Ovary (tissue), 9 donors: Measurements from ENCODE around the gene ARMC10. TPM values are rescaled to one million over a fixed set of nuclear protein-coding genes. Genes with fewer than 3 reads are reported as not detected.

ENCODE experiments used
- DNase-seq, 5 donors: peaks; one replicate each; pipeline ENCODE4 v3.0.0-alpha.2; 2019 to 2020
- H3K27ac ChIP-seq, 2 donors: fragments of 200-600 bp; one replicate each; pipeline versions ENCODE4 v1.5.1 to v1.8.0; 2019 to 2022
- H3K27me3 ChIP-seq: fragments of 200-600 bp; one replicate; pipeline ENCODE4 v1.8.0; 2022
- H3K36me3 ChIP-seq: fragments of 200-600 bp; sonication (generic); one replicate; pipeline ENCODE4 v1.5.1; 2019
- H3K4me1 ChIP-seq: one replicate; pipeline ENCODE4 v1.8.1; 2013; ENCODE audit warnings: mild to moderate bottlenecking, moderate library complexity; ENCODE audit not compliant: insufficient read depth
- H3K4me3 ChIP-seq: fragments of 200-600 bp; sonication (generic); one replicate; pipeline ENCODE4 v1.5.1; 2017
- H3K9me3 ChIP-seq, 2 donors: fragments of 200-600 bp in 1 of 2; sonication (generic) in 1 of 2; one replicate each; pipeline versions ENCODE4 v1.5.1 to v1.8.1; 2013 to 2019; ENCODE audit warnings: mild to moderate bottlenecking in 1 of 2, moderate library complexity in 1 of 2
- EP300 ChIP-seq: sonication (generic); formaldehyde crosslinking; IDR thresholded peaks from one replicate; pipeline ENCODE4 v1.6.1; 2017; ENCODE audit warnings: antibody characterized with exemption
- POLR2A ChIP-seq: fragments of 450-650 bp; IDR thresholded peaks from one replicate; pipeline ENCODE4 v1.6.1; 2017; ENCODE audit warnings: antibody characterized with exemption, mild to moderate bottlenecking, moderate library complexity
- WGBS, 3 donors: extraction: QIAGEN DNeasy Blood & Tissue Kit in 1 of 3; methylation state at CpG; one replicate each; pipeline versions ENCODE4 v1.1.5 to v1.1.7; 2013 to 2017; 5-methylcytosine and 5-hydroxymethylcytosine counted together
- intact Hi-C, 4 donors: fragments of 100-400 bp; cut with DNase I; formaldehyde crosslinking; loops; one replicate each; pipeline versions ENCODE4 v1.11.0 to v1.15.1; 2022 to 2023
- polyA plus RNA-seq, 2 donors: library from polyadenylated mRNA; stranded (reverse); fragments of 200-250 nt in 1 of 2; fragments of 350-450 nt in 1 of 2; fragmentation: Illumina TruSeq in 1 of 2; extraction: RNeasy Lipid Tissue Mini Kit (QIAGEN cat#74804) in 1 of 2; gene quantifications; one replicate each; pipeline ENCODE4 v1.2.3, GENCODE V29; 2013 to 2014
- total RNA-seq, 7 donors: library from RNA; depleted of rRNA in 2 of 7; stranded (reverse); fragments of >200 nt in 2 of 7; fragmentation: NEBNext Ultra II Directional in 3 of 7; extraction: Animal tissue kit (Norgen Biotek cat#: 25700) in 3 of 7; gene quantifications; one replicate each; pipeline versions ENCODE4 v1.1.0 to v1.2.4, GENCODE V29; 2016 to 2023
- TF ChIP-seq, protein P1 (sequence below), 3 donors: fragments of 450-650 bp in 2 of 3; fragments of 200-600 bp in 1 of 3; IDR thresholded peaks; one replicate each; pipeline versions ENCODE4 v1.5.1 to v1.8.0; 2016 to 2022; ENCODE audit warnings: antibody characterized with exemption in 3 of 3, mild to moderate bottlenecking in 1 of 3
- donor health status: DM: no; HTN: no; CAD: no; lungs with moderate emphysema.
- donor health status: DM: no; HTN: no; CAD: no.
- donor health status: Bipolar disorder and iron deficiency.
- donor health status: DM: yes; HTN: yes; CAD: no.
- donor health status: DM: no; HTN: no; CAD: no.
- donor health status: DM: yes; HTN: yes; CAD: no.

The ARMC10 gene
- total and polyA plus RNA-seq, 9 donors, result 23.6 to 54.0 (median 48.3) TPM

DNA sequence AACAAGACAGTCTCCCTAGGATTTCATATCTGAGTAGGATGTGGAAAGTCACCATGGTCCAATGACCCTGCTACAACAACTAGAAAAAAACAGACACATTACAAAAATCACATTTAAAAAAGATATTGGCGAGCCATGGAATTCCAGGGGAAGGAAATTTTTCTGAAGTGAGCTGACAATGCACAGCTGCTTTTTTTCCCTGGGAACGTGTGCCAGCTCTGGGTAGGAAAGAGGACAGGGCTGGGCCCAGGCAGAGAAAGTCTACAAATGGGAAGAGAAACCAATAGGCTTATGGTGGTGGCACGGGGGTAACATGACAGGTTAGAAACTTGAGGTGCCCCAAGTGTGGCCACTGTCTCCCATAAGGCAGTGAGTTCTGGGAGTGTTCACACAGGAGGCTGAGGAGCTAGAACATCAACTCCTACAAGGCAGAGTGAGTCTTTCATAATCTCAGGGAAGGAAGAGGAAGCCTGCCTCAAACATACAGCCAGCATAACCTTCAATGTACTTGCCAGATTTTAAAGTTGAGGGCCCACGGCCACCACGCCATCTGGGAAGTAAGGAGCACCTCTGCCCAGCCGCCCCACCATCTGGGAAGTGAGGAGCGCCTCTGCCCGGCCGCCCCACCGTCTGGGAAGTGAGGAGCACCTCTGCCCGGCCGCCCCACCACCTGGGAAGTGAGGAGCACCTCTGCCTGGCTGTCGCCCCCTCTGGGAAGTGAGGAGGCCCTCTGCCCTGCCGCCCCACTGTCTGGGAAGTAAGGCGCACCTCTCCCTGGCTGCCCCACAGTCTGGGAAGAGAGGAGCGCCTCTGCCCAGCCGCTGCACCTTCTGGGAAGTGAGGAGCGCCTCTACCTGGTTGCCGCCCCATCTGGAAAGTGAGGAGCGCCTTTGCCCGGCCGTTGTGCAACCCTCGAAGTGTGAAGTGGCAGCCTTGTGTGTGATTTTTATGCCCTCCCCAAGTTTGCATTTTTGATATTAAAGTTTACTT is 6.2 kb upstream of the ARMC10 start:
- TF ChIP-seq POLR2A, result no peak
- TF ChIP-seq, protein P1, sequence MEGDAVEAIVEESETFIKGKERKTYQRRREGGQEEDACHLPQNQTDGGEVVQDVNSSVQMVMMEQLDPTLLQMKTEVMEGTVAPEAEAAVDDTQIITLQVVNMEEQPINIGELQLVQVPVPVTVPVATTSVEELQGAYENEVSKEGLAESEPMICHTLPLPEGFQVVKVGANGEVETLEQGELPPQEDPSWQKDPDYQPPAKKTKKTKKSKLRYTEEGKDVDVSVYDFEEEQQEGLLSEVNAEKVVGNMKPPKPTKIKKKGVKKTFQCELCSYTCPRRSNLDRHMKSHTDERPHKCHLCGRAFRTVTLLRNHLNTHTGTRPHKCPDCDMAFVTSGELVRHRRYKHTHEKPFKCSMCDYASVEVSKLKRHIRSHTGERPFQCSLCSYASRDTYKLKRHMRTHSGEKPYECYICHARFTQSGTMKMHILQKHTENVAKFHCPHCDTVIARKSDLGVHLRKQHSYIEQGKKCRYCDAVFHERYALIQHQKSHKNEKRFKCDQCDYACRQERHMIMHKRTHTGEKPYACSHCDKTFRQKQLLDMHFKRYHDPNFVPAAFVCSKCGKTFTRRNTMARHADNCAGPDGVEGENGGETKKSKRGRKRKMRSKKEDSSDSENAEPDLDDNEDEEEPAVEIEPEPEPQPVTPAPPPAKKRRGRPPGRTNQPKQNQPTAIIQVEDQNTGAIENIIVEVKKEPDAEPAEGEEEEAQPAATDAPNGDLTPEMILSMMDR (IDR thresholded peaks at IDR 0.05), result no peak
- no peak for TF ChIP-seq EP300
- H3K4me3 ChIP-seq, result no peak overlapping the region
- no peak for DNase-seq
- no peaks in the 10 kb centered on the region for H3K9me3 ChIP-seq
- intact Hi-C loops, result loop anchor here in 1 of 4 donors (10.0 kb wide), 1 partner anchor 304 kb away; no protein-coding TSS in a partner anchor
- no peaks in the 10 kb centered on the region for H3K27me3 ChIP-seq
- H3K36me3 ChIP-seq, result no peaks in the 10 kb centered on the region
- no peak overlapping the region for H3K27ac ChIP-seq
- 90 to 93% (median 92%) methylated on average over 23 of the region's 23 CpGs for WGBS, 3 donors
- H3K4me1 ChIP-seq, result no peaks in the 10 kb centered on the region

DNA sequence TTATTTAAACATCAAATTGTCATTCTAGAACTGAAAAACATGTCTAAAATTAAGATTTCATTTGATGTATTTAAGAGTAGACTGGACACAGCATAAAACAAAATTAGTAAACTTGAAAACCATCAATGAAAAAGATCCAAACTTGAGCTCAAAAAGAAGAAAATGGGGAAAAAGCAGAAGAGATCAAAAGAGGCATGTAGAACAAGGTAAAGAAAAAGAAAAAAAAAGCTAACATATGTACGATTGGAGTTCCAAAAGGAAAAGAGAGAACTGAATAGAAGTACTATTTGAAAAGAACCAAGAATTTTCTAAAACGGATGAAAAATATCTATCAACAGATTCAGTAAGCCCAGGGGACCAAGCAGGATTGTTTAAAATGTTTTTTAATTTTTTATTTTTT is 3.9 kb upstream of the ARMC10 start:
- no peak overlapping the region for H3K4me3 ChIP-seq
- TF ChIP-seq EP300 (no peak), POLR2A (no peak)
- TF ChIP-seq, protein P1 (IDR thresholded peaks at IDR 0.05), result no peak
- no peaks in the 10 kb centered on the region for H3K27me3 ChIP-seq
- WGBS, 3 donors, result 86 to 96% (median 90%) methylated on average over 2 of the region's 2 CpGs
- intact Hi-C loops, result loop anchor here in 1 of 4 donors (10.0 kb wide), 1 partner anchor 74 kb away; the partner anchor contains the start of gene NAPEPLD
- no peaks in the 10 kb centered on the region for H3K36me3 ChIP-seq
- no peaks in the 10 kb centered on the region for H3K9me3 ChIP-seq
- no peak for DNase-seq
- H3K27ac ChIP-seq, result no peak overlapping the region
- H3K4me1 ChIP-seq, result peaks cover 1% of the 10 kb centered on the region

DNA sequence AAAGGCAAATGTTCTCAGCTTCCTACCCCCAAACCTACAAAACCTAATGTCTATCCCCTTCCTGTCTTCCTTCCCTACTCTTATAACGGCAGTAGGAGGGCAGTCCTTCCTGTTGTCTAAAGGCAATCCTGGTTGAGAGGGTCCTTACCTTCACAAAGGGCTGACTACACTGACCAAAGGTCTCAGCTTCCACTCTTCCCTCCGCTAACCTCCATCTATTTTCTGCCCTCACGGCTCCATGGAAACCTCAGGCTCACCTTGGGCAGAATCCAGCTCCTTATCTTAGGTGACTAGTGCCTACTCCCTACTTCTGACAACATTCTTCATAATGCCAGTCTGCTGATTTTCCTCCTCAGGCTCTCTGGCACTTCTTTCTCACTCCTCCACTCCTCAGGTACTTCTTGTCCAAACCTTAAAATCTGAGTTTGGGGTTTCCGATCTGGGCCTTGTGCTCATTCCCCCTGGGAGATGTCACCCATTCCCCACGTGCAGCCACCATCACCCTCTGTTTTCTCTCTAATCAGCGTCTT is 886 bp upstream of the ARMC10 start:
- peak overlapping the region; percentile 50 to 88 for H3K27ac ChIP-seq
- intact Hi-C loops, result loop anchor here in 1 of 4 donors (10.0 kb wide), 1 partner anchor 71 kb away; the partner anchor contains the start of gene NAPEPLD
- H3K36me3 ChIP-seq, result no peaks in the 10 kb centered on the region
- DNase-seq, result peak in 1 of 5 donors; percentile 24
- no peaks in the 10 kb centered on the region for H3K27me3 ChIP-seq
- TF ChIP-seq, protein P1 (IDR thresholded peaks at IDR 0.05), result no peak
- TF ChIP-seq EP300, result no peak
- no peak for TF ChIP-seq POLR2A
- peaks cover 6% of the 10 kb centered on the region for H3K4me1 ChIP-seq
- 5 to 9% (median 7%) methylated on average over 6 of the region's 6 CpGs for WGBS, 3 donors
- peak overlapping the region; percentile 81 for H3K4me3 ChIP-seq
- no peaks in the 10 kb centered on the region for H3K9me3 ChIP-seq

DNA sequence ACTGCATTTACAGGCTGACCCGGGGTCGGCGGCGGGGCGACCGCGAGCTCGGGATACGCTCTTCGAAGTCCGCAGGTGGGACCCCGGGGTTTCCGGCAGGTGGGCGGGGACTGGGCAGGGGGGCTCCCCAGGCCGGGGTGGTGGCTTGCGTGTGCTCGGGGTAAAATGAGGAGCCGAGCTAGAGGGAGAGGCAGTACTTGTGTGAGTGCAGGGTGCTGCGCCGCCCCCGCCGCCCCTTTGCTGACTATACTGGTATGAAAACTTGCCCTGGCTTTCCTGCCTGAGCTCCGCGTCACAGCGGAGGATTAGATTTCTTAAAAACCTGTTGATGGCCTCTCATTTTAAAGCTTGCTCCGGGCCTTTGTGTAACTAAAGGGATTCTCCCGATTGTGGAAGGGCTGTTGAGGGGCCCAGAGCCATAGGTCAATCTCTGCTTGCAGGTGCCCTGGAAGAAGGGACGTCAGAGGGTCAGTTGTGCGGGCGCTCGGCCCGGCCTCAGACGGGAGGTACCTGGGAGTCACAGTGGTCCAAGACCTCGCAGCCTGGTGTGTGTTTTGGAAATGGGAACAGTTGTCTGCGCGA is 488 bp downstream of the ARMC10 start:
- no peak for TF ChIP-seq POLR2A
- TF ChIP-seq, protein P1 (IDR thresholded peaks at IDR 0.05), result no peak
- TF ChIP-seq EP300, result no peak
- intact Hi-C loops, result loop anchor here in 3 of 4 donors (5.0 to 10.0 kb wide), 2 partner anchors 69 to 72 kb away; partner anchors contain the start of gene NAPEPLD (in 3 of the 3)
- H3K36me3 ChIP-seq, result no peaks in the 10 kb centered on the region
- no peaks in the 10 kb centered on the region for H3K27me3 ChIP-seq
- peak overlapping the region; percentile 63 to 88 for H3K27ac ChIP-seq
- H3K4me1 ChIP-seq, result peaks cover 6% of the 10 kb centered on the region
- 0 to 1% (median 1%) methylated on average over 29 to 36 of the region's 36 CpGs for WGBS, 3 donors
- no peaks in the 10 kb centered on the region for H3K9me3 ChIP-seq
- DNase-seq, result peak in 4 of 5 donors; percentile 56 to 75 (median 68)
- H3K4me3 ChIP-seq, result peak overlapping the region; percentile 81
